Measurements from ENCODE around the gene CLSTN1.

DNA sequence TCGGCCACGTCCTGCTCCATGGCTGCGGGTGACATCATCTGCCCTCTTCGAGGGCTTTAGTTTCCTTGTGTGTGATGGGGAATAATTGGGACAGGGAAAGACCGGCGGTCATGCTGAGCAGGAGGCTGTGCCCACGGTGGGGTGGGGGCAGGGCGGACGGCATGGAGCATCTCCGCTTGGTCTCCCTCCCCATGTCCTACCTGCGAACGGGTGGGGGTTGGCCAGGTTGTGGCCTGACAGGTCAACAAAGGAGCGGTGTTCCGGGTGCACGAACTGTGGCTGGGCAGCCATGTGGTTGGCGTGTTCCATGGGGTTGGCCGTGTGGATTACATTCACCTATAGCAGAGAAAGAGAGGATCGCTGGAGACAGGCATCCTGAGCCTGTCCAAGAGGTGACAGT lies 92.2 kb downstream of the CLSTN1 start:
- TF ChIP-seq, protein P1, sequence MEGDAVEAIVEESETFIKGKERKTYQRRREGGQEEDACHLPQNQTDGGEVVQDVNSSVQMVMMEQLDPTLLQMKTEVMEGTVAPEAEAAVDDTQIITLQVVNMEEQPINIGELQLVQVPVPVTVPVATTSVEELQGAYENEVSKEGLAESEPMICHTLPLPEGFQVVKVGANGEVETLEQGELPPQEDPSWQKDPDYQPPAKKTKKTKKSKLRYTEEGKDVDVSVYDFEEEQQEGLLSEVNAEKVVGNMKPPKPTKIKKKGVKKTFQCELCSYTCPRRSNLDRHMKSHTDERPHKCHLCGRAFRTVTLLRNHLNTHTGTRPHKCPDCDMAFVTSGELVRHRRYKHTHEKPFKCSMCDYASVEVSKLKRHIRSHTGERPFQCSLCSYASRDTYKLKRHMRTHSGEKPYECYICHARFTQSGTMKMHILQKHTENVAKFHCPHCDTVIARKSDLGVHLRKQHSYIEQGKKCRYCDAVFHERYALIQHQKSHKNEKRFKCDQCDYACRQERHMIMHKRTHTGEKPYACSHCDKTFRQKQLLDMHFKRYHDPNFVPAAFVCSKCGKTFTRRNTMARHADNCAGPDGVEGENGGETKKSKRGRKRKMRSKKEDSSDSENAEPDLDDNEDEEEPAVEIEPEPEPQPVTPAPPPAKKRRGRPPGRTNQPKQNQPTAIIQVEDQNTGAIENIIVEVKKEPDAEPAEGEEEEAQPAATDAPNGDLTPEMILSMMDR (IDR thresholded peaks at IDR 0.05; ENCODE audit: low read length), result no peak
- no peak for TF ChIP-seq EZH2 (IDR thresholded peaks at IDR 0.05; ENCODE audit: borderline replicate concordance, low read length)

All from OCI-LY1 (cell line).